CD8-positive, alpha-beta memory T cell (primary cell): ENCODE measurements around the gene EGFL7. TPM values are rescaled to one million over a fixed set of nuclear protein-coding genes. Genes with fewer than 3 reads are reported as not detected.

Experiments used
- CTCF ChIA-PET: fragments of 350-600 bp; sonication (Branson Sonifier 250); formaldehyde crosslinking; loops from one replicate; lab custom pipeline; 2021; ENCODE audit warnings: antibody characterized with exemption; lab: Charles Lee
- POLR2A ChIA-PET: fragments of 350-600 bp; sonication (Branson Sonifier 250); formaldehyde crosslinking; loops from one replicate; lab custom pipeline; 2021; ENCODE audit warnings: antibody characterized with exemption; lab: Charles Lee
- DNase-seq, 5 donors: peaks; one replicate each; pipeline versions ENCODE4 v3.0.0 to v3.0.0-alpha.2; 2020 to 2022; ENCODE audit warnings: mixed read lengths in 1 of 5
- H3K27ac ChIP-seq: one replicate; pipeline ENCODE4 v1.7.0; 2013; ENCODE audit warnings: low read depth, mild to moderate bottlenecking, low read length, moderate library complexity
- H3K27me3 ChIP-seq: 2 replicates; pipeline ENCODE4 v1.7.0; 2013; ENCODE audit warnings: low read length, mild to moderate bottlenecking; ENCODE audit not compliant: insufficient read depth, poor library complexity, severe bottlenecking
- H3K36me3 ChIP-seq: 2 replicates; pipeline ENCODE4 v1.7.0; 2013; ENCODE audit warnings: mild to moderate bottlenecking, low read length, moderate library complexity; ENCODE audit not compliant: insufficient read depth
- H3K4me1 ChIP-seq: 2 replicates; pipeline ENCODE4 v1.7.0; 2013; ENCODE audit warnings: mild to moderate bottlenecking, low read length, moderate library complexity; ENCODE audit not compliant: insufficient read depth
- H3K4me3 ChIP-seq: 2 replicates; pipeline ENCODE4 v1.7.0; 2013; ENCODE audit warnings: mild to moderate bottlenecking, low read length
- H3K9me3 ChIP-seq: 2 replicates; pipeline ENCODE4 v1.7.0; 2013; ENCODE audit warnings: mild to moderate bottlenecking, low read length
- H3K27ac Mint-ChIP-seq, 8 donors: one replicate each; pipeline ENCODE4 v1.8.0; 2020 to 2021; ENCODE audit warnings: mixed read lengths in 8 of 8, mild to moderate bottlenecking in 6 of 8, inconsistent platforms in 3 of 8, moderate library complexity in 3 of 8
- H3K27me3 Mint-ChIP-seq, 2 donors: one replicate each; pipeline ENCODE4 v1.8.0; 2020 to 2021; ENCODE audit warnings: mixed read lengths in 2 of 2, mild to moderate bottlenecking in 1 of 2, moderate library complexity in 1 of 2
- H3K36me3 Mint-ChIP-seq, 3 donors: one replicate each; pipeline ENCODE4 v1.8.0; 2020 to 2021; ENCODE audit warnings: mixed read lengths in 3 of 3, inconsistent platforms in 1 of 3, mild to moderate bottlenecking in 1 of 3
- H3K4me1 Mint-ChIP-seq, 3 donors: one replicate each; pipeline ENCODE4 v1.8.0; 2020 to 2021; ENCODE audit warnings: mixed read lengths in 3 of 3, inconsistent platforms in 1 of 3, mild to moderate bottlenecking in 1 of 3
- H3K4me3 Mint-ChIP-seq, 7 donors: one replicate each; pipeline ENCODE4 v1.8.0; 2020 to 2021; ENCODE audit warnings: mixed read lengths in 7 of 7, mild to moderate bottlenecking in 6 of 7, moderate library complexity in 4 of 7, inconsistent platforms in 2 of 7
- H3K9me3 Mint-ChIP-seq, 5 donors: one replicate each; pipeline ENCODE4 v1.8.0; 2020 to 2022; ENCODE audit warnings: mixed read lengths in 5 of 5, mild to moderate bottlenecking in 3 of 5, moderate library complexity in 2 of 5, inconsistent platforms in 1 of 5
- polyA plus RNA-seq: library from polyadenylated mRNA; unstranded; fragments of 300-500 nt; fragmentation: Illumina TruSeq; gene quantifications from one replicate; pipeline ENCODE4 v1.2.3, GENCODE V29; 2021
- total RNA-seq, 2 experiments: library from RNA; stranded (reverse); gene quantifications; one replicate each; pipeline ENCODE4 v1.2.3, GENCODE V29; 2021

The EGFL7 gene
- total and polyA plus RNA-seq, 3 experiments from 2014 or later: 0.40 to 0.95 (median 0.61) TPM

- Mint-ChIP-seq H3K27ac (peak overlapping the region in 2 of 8 donors; percentile 30 to 83), H3K4me1 (no peaks in the 10 kb centered on the region), H3K9me3 (no peaks in the 10 kb centered on the region), H3K27me3 (no peaks in the 10 kb centered on the region), H3K4me3 (no peak overlapping the region), H3K36me3 (peaks cover 0 to 5% (median 0%) of the 10 kb centered on the region in 3 donors)
- DNase-seq: no peak
- Histone ChIP-seq H3K27ac (no peak overlapping the region), H3K27me3 (no peaks in the 10 kb centered on the region), H3K36me3 (no peaks in the 10 kb centered on the region), H3K4me1 (no peaks in the 10 kb centered on the region), H3K4me3 (no peak overlapping the region), H3K9me3 (no peaks in the 10 kb centered on the region)
- ChIA-PET POLR2A (no interaction called here), CTCF (no interaction called here)
These were observed 16.8 kb downstream of the EGFL7 start for GRCh38 chr9:136679431-136679941.

GRCh38 chr9:136681029-136681428, 18.3 kb downstream of the EGFL7 start:
- CTCF ChIA-PET: no interaction called here
- no peaks in the 10 kb centered on the region for H3K9me3 Mint-ChIP-seq
- no peak overlapping the region for H3K4me3 Mint-ChIP-seq
- no peaks in the 10 kb centered on the region for H3K9me3 ChIP-seq
- H3K4me3 ChIP-seq: no peak overlapping the region
- H3K27ac ChIP-seq: no peak overlapping the region
- H3K27me3 Mint-ChIP-seq: no peaks in the 10 kb centered on the region
- peaks cover 6% of the 10 kb centered on the region for H3K4me1 ChIP-seq
- peaks cover 0 to 3% (median 0%) of the 10 kb centered on the region in 3 donors for H3K36me3 Mint-ChIP-seq
- peak overlapping the region in 1 of 8 donors; percentile 93 for H3K27ac Mint-ChIP-seq
- H3K27me3 ChIP-seq: no peaks in the 10 kb centered on the region
- POLR2A ChIA-PET: no interaction called here
- no peak for DNase-seq
- peaks cover 0 to 3% (median 0%) of the 10 kb centered on the region in 3 donors for H3K4me1 Mint-ChIP-seq
- no peaks in the 10 kb centered on the region for H3K36me3 ChIP-seq

GRCh38 chr9:136681945-136682699, 19.4 kb downstream of the EGFL7 start:
- peaks cover 0 to 8% (median 2%) of the 10 kb centered on the region in 3 donors for H3K4me1 Mint-ChIP-seq
- H3K4me1 ChIP-seq: peaks cover 11% of the 10 kb centered on the region
- H3K9me3 Mint-ChIP-seq: no peaks in the 10 kb centered on the region
- H3K36me3 ChIP-seq: no peaks in the 10 kb centered on the region
- ChIA-PET CTCF (interaction anchor here (1.2 kb wide), 1 partner anchor 10 kb away, joined by 5 read pairs; no protein-coding TSS in a partner anchor), POLR2A (no interaction called here)
- no peak overlapping the region for H3K4me3 Mint-ChIP-seq
- H3K27me3 Mint-ChIP-seq: no peaks in the 10 kb centered on the region
- no peak for DNase-seq
- H3K27ac Mint-ChIP-seq: peak overlapping the region in 1 of 8 donors; percentile 60
- no peaks in the 10 kb centered on the region for H3K9me3 ChIP-seq
- no peak overlapping the region for H3K27ac ChIP-seq
- no peaks in the 10 kb centered on the region for H3K36me3 Mint-ChIP-seq
- H3K27me3 ChIP-seq: no peaks in the 10 kb centered on the region
- H3K4me3 ChIP-seq: no peak overlapping the region

- POLR2A ChIA-PET: no interaction called here
- Mint-ChIP-seq H3K4me1 (peaks cover 0 to 8% (median 2%) of the 10 kb centered on the region in 3 donors), H3K36me3 (no peaks in the 10 kb centered on the region), H3K4me3 (no peak overlapping the region), H3K27ac (no peak overlapping the region), H3K27me3 (no peaks in the 10 kb centered on the region), H3K9me3 (no peaks in the 10 kb centered on the region)
- CTCF ChIA-PET: interaction anchor here (1.2 kb wide), 1 partner anchor 11 kb away, joined by 5 read pairs; no protein-coding TSS in a partner anchor
- DNase-seq: no peak
- no peaks in the 10 kb centered on the region for H3K27me3 ChIP-seq
- no peak overlapping the region for H3K27ac ChIP-seq
- no peaks in the 10 kb centered on the region for H3K9me3 ChIP-seq
- H3K4me3 ChIP-seq: no peak overlapping the region
- peaks cover 11% of the 10 kb centered on the region for H3K4me1 ChIP-seq
- no peaks in the 10 kb centered on the region for H3K36me3 ChIP-seq
These were observed 20.0 kb downstream of the EGFL7 start for GRCh38 chr9:136682710-136683109.

- Mint-ChIP-seq H3K36me3 (no peaks in the 10 kb centered on the region), H3K4me3 (no peak overlapping the region), H3K27ac (no peak overlapping the region), H3K9me3 (no peaks in the 10 kb centered on the region), H3K27me3 (no peaks in the 10 kb centered on the region), H3K4me1 (peaks cover 0 to 8% (median 2%) of the 10 kb centered on the region in 3 donors)
- no peaks in the 10 kb centered on the region for H3K9me3 ChIP-seq
- POLR2A ChIA-PET: no interaction called here
- peaks cover 11% of the 10 kb centered on the region for H3K4me1 ChIP-seq
- H3K36me3 ChIP-seq: no peaks in the 10 kb centered on the region
- CTCF ChIA-PET: interaction anchor here (1.1 kb wide), 1 partner anchor 11 kb away, joined by 3 read pairs; no protein-coding TSS in a partner anchor
- H3K27me3 ChIP-seq: no peaks in the 10 kb centered on the region
- no peak for DNase-seq
- no peak overlapping the region for H3K27ac ChIP-seq
- H3K4me3 ChIP-seq: no peak overlapping the region
These were observed 20.5 kb downstream of the EGFL7 start for GRCh38 chr9:136683173-136683745.

GRCh38 chr9:136683755-136684154, 21.0 kb downstream of the EGFL7 start:
- Mint-ChIP-seq H3K4me1 (peaks cover 0 to 8% (median 2%) of the 10 kb centered on the region in 3 donors), H3K27ac (no peak overlapping the region), H3K36me3 (no peaks in the 10 kb centered on the region), H3K4me3 (peak overlapping the region in 1 of 7 donors; percentile 15), H3K27me3 (no peaks in the 10 kb centered on the region), H3K9me3 (no peaks in the 10 kb centered on the region)
- Histone ChIP-seq H3K4me1 (peaks cover 11% of the 10 kb centered on the region), H3K9me3 (no peaks in the 10 kb centered on the region), H3K27me3 (no peaks in the 10 kb centered on the region), H3K36me3 (no peaks in the 10 kb centered on the region), H3K27ac (no peak overlapping the region), H3K4me3 (no peak overlapping the region)
- DNase-seq: no peak
- ChIA-PET POLR2A (no interaction called here), CTCF (interaction anchor here (1.1 kb wide), 1 partner anchor 12 kb away, joined by 3 read pairs; no protein-coding TSS in a partner anchor)

- H3K9me3 Mint-ChIP-seq: no peaks in the 10 kb centered on the region
- ChIA-PET CTCF (no interaction called here), POLR2A (no interaction called here)
- peak overlapping the region in 1 of 7 donors; percentile 65 for H3K4me3 Mint-ChIP-seq
- Histone ChIP-seq H3K27me3 (no peaks in the 10 kb centered on the region), H3K4me3 (no peak overlapping the region), H3K4me1 (peaks cover 11% of the 10 kb centered on the region), H3K9me3 (no peaks in the 10 kb centered on the region), H3K36me3 (no peaks in the 10 kb centered on the region), H3K27ac (no peak overlapping the region)
- no peak overlapping the region for H3K27ac Mint-ChIP-seq
- no peak for DNase-seq
- peaks cover 0 to 8% (median 2%) of the 10 kb centered on the region in 3 donors for H3K4me1 Mint-ChIP-seq
- no peaks in the 10 kb centered on the region for H3K27me3 Mint-ChIP-seq
- no peaks in the 10 kb centered on the region for H3K36me3 Mint-ChIP-seq
These were observed 21.6 kb downstream of the EGFL7 start for GRCh38 chr9:136684339-136684738.

GRCh38 chr9:136684799-136685198, 22.1 kb downstream of the EGFL7 start:
- ChIA-PET CTCF (no interaction called here), POLR2A (no interaction called here)
- no peak overlapping the region for H3K4me3 Mint-ChIP-seq

More at GRCh38 chr9:136684799-136685198, 22.1 kb downstream of the EGFL7 start:
- Mint-ChIP-seq H3K27ac (no peak overlapping the region), H3K27me3 (no peaks in the 10 kb centered on the region), H3K9me3 (no peaks in the 10 kb centered on the region), H3K36me3 (no peaks in the 10 kb centered on the region), H3K4me1 (peaks cover 0 to 8% (median 2%) of the 10 kb centered on the region in 3 donors)
- no peaks in the 10 kb centered on the region for H3K36me3 ChIP-seq
- no peak for DNase-seq
- no peak overlapping the region for H3K4me3 ChIP-seq
- no peaks in the 10 kb centered on the region for H3K9me3 ChIP-seq
- no peak overlapping the region for H3K27ac ChIP-seq
- peaks cover 11% of the 10 kb centered on the region for H3K4me1 ChIP-seq
- H3K27me3 ChIP-seq: no peaks in the 10 kb centered on the region
